RWPE1 (cell line): Measurements from ENCODE around the gene ARRDC2.

Experiments used
- CTCF ChIA-PET: fragments of 350-600 bp; sonication (Branson Sonifier 250); formaldehyde crosslinking; extraction: SDS; loops from one replicate; lab custom pipeline; 2021; lab: Yijun Ruan, JAX
- POLR2A ChIA-PET: fragments of 400-600 bp; formaldehyde crosslinking; extraction: SDS; loops from one replicate; lab custom pipeline; 2020; ENCODE audit warnings: antibody characterized with exemption; ENCODE audit not compliant: low non-redundant PET; lab: Yijun Ruan, JAX
- DNase-seq: peaks from one replicate; pipeline ENCODE4 v3.0.0; 2012; ENCODE audit warnings: low spot score
- H3K27ac ChIP-seq: fragments of 450-650 bp; 2 replicates; pipeline ENCODE4 v1.5.1; 2017
- TF ChIP-seq, protein P1 (sequence below): fragments of 450-650 bp; conservative IDR thresholded peaks from 2 replicates; pipeline ENCODE4 v1.5.1; 2017; ENCODE audit warnings: low read depth, mild to moderate bottlenecking

The ARRDC2 gene

DNA sequence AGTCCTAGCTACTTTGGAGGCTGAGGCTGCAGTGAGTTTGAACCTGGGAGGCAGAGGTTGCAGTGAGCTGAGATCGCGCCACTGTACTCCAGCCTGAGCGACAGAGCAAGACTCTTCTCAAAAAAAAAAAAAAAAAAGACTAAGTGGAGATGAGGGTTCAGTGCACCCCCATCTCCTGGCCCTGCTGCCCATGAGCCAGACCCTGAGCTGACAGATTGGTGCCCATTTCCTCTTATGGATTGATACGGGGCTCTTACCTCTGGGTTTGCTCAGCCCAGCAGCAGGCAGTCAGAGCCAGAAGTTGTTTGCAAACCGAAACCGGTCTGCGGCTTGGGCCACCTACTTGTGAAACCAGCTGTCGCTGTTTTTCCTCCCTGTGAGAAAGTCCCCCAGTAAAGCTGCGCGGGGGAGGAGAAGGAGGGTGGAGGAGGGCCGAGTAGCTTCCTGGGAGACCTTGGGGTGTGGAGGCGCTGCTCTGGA, 36.9 kb downstream of the ARRDC2 start:
- no peak for DNase-seq
- POLR2A ChIA-PET = no interaction called here

DNA sequence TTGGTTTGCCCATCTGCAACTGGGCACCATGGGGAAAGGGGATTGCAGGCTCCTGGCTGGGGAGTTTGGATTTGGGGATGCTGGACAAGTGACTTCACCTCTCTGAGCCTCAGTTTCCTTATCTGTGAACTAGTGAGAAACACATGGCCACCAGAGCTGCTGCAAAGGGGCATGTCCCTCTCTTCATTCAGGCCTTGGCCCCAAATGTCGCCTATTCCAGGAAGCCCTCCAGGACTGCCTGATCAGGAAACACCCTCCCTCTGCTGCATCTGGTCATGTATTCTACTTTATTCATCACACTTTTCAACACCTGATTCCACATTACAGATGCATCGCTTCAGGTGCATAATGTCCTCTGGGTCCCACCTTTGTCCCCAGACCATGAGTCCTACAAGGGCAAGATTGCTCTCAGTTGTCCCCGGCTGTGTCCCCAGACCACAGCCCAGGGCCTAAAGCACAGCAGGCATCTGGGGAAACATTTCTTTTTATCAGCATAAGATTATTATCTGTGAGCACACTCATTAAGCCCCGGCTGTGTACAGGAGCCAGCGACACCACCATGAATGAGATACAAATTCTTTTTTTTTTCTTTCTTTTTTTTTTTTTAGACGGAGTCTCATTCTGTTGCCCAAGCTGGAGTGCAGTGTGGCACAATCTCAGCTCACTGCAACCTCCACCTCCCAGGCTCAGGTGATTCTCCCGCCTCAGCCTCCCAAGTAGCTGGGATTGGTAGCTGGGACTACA, 37.5 kb downstream of the ARRDC2 start:
- CTCF ChIA-PET = interaction anchor here (1.2 kb wide), 1 partner anchor 10 kb away, joined by 3 read pairs; no protein-coding TSS in a partner anchor
- no peak for DNase-seq
- POLR2A ChIA-PET = no interaction called here
- TF ChIP-seq, protein P1, sequence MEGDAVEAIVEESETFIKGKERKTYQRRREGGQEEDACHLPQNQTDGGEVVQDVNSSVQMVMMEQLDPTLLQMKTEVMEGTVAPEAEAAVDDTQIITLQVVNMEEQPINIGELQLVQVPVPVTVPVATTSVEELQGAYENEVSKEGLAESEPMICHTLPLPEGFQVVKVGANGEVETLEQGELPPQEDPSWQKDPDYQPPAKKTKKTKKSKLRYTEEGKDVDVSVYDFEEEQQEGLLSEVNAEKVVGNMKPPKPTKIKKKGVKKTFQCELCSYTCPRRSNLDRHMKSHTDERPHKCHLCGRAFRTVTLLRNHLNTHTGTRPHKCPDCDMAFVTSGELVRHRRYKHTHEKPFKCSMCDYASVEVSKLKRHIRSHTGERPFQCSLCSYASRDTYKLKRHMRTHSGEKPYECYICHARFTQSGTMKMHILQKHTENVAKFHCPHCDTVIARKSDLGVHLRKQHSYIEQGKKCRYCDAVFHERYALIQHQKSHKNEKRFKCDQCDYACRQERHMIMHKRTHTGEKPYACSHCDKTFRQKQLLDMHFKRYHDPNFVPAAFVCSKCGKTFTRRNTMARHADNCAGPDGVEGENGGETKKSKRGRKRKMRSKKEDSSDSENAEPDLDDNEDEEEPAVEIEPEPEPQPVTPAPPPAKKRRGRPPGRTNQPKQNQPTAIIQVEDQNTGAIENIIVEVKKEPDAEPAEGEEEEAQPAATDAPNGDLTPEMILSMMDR = no peak
- H3K27ac ChIP-seq = peak overlapping the region; percentile 45

More for the DNA sequence above, 36.9 kb downstream of the ARRDC2 start:
- CTCF ChIA-PET = interaction anchor here (1.2 kb wide), 1 partner anchor 11 kb away, joined by 3 read pairs; no protein-coding TSS in a partner anchor
- peak overlapping the region; percentile 45 for H3K27ac ChIP-seq
- TF ChIP-seq, protein P1 = no peak

DNA sequence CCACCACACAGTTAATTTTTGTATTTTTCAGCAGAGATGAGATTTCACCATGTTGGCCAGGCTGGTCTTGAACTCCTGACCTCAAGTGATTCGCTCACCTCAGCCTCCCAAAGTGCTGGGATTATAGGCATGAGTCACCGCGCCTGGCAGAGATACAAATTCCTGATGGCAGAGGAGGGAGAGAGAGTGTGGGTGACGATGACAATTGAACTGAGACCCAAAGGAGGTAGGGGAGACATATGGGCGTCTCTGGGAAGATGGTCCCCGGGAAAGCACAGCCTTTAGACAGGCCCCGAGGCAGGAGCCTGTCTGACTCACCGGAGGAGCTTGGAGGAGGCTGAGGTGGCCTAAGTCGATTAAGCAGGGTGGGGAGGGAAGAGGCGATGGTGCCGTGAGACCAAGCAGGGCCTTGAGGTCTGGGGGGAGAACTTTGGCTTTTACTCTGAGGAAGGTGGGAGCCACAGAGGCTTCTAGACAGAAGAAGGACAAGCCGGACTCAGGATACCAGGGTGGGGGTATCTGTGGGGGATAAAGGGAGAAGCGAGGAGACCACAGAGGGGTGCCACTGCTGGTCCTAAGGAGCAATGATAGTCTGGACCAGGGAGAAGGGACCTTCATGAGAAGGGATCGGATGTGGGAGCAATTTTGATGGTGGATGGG, 38.2 kb downstream of the ARRDC2 start:
- ChIA-PET POLR2A (no interaction called here), CTCF (no interaction called here)
- DNase-seq = peak; percentile 58
- TF ChIP-seq, protein P1 = no peak
- peak overlapping the region; percentile 45 for H3K27ac ChIP-seq

DNA sequence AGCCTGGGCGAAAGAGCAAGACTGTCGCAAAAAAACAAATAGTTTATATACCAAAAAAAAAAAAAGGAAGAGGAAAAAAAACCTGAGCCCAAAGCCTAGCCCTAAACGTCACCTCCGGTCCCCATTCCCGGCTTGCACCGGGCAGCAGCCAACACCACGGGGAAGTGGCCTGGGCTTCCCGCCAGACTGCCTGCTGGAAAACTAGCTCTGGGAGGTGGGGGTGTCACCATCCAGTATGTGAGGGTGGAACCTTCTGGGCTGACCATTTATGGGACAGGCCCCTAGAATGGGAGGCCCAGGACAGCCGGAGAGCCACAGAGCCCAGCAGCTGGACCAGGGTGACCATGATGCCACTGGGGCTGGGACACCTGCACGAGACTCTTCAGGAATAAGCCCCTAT, 41.4 kb downstream of the ARRDC2 start:
- CTCF ChIA-PET = no interaction called here
- no peak for DNase-seq
- POLR2A ChIA-PET = interaction anchor here (0.7 kb wide), 1 partner anchor 29 kb away, joined by 3 read pairs; no protein-coding TSS in a partner anchor
- TF ChIP-seq, protein P1 = no peak
- peak overlapping the region; percentile 7; the same call in 1 of the 2 replicates for H3K27ac ChIP-seq

DNA sequence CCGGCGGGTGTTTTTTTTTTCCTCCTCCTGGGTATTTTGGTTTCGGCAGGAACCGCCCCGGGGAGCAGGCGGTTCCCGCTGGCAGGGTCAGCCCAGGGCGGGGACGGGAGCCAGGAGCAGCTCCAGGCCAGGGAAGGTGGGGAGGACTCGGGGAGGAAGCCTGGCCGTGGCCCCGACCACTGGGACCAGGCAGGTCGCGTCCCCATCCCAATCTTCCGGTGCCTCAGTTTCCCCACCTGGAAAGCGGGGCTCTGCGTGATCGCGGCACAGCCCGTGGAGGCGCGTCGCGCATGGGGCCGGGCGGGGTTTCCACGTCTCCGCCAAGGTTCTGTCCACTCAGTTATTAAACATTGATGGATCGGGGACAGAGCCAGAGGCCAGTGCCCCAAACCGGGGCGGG, 43.9 kb downstream of the ARRDC2 start:
- H3K27ac ChIP-seq = no peak overlapping the region
- POLR2A ChIA-PET = no interaction called here
- DNase-seq = no peak
- CTCF ChIA-PET = interaction anchor here (0.6 kb wide), 1 partner anchor 200 kb away, joined by 3 read pairs; no protein-coding TSS in a partner anchor
- TF ChIP-seq, protein P1 = no peak

DNA sequence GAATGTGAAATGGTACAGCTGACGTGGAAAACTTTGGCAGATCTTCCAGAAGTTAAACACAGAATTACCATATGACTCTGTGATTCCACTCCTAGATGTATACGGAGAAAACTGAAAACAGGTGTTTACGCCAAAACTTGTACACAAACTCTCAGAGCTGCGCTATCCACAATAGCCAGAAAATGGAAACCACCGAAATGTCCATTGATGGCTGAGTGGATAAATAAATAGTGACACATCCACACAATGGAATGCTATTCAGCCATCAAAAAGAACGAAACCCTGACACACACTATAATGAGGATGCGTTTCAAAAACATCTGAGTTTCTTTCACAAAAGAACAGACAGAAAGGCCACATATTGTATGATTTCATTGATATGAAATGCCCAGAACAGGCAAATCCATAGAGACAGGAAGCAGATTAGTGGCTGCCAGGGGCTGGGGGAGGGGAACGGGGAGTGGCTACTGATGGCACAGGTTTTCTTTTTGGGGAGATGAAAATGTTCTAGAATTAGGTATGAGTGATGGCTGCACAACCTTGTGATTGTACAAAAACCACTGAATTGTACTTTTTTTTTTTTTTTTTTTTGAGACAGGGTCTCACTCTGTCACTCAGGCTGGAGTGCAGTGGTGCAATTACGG, 45.7 kb downstream of the ARRDC2 start:
- no peak for DNase-seq
- TF ChIP-seq, protein P1 = no peak
- H3K27ac ChIP-seq = no peak overlapping the region
- ChIA-PET CTCF (no interaction called here), POLR2A (interaction anchor here (0.8 kb wide), 1 partner anchor 45 kb away, joined by 3 read pairs; the partner anchor contains the start of gene ARRDC2)
